Activated T-cell treated with anti-CD3 and anti-CD28 coated beads, Interleukin-2, amount 50 U/mL, for 48 hours (primary cell): ENCODE data around the gene DOCK8.
"Not testable (repeated sequence)": the region's sequence is repeated elsewhere in the genome, so short reads cannot be mapped to it uniquely, and the experiment has no call there.

ENCODE experiments used
- DNase-seq, 2 experiments: peaks; one replicate each; pipeline ENCODE4 v3.0.0-alpha.2; 2020

Gene DOCK8

DNA sequence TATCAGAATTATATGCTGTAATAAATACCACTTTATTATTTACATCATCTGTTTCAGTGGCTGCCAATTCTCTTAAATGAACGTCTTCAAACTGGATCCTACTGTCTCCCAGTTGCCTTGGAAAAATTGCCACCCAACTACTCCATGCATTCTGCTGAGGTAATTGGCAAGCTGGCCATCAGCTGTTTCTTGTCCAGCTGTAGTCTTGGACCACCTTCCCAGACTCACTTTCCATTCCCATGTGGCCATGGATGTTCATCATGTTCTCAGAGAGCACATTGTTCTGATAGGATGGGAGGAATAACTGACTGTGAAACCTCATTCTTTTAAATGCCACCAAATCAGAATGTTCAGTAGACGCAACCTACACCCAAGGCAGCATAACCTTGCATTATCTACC, 157.5 kb downstream of the DOCK8 start:
- DNase-seq: no peak

DNA sequence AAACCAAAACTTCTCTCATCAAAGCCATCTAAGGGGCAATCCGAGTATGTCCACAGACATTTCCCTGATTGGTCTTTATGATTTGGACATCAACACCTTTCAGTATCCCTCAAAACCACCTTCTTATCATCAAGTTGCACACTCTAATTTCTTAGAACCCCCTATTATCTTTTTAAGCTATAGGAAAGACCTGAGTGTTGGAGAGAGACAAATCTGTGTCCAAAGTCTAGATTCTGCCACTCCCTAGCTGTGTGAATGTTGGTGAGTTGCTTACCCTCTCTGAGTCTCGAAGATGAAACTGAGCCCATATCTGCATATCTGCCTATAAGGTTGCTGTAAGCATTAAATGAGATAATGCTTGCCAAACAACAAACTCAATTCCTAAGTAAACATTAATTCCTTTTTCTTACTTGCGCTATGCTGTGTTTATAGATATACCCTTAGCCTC, 159.1 kb downstream of the DOCK8 start:
- no peak for DNase-seq

DNA sequence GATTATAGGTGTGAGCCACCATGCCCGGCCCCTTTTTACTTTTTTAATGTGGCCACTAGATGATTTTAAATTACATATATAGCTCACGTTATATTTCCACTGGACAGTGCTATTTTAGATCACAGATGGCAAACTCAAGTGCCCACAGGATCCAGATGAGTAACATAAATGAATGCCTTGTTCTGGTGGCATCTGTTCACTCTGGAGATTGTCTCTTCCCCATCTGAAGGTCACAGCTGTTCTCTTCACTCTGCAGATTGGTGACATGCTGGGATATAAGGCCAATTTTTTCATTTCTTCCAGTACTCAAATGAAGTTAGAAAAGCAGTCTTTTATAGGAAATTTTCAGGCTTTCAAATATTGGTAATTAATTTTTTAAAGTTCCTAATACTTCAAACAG, 160.1 kb downstream of the DOCK8 start:
- no peak for DNase-seq

DNA sequence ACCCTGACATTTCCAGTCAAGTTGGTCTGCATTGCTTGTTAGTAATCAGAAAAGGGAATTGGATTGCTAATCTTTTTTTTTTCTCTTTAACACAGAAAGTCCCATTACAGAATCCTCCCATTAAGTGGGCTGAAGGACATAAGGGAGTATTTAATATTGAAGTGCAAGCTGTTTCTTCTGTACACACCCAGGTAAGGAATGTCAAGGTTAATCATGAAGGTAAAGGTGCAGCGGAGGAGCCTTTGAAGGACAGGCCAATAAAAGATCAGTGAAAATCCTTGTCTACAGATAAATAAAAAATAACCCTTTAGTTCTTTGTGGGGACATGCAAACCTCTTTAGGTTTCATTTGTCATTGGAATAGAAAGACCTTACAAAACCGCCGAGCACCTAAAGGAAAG, 161.4 kb downstream of the DOCK8 start:
- no peak for DNase-seq

DNA sequence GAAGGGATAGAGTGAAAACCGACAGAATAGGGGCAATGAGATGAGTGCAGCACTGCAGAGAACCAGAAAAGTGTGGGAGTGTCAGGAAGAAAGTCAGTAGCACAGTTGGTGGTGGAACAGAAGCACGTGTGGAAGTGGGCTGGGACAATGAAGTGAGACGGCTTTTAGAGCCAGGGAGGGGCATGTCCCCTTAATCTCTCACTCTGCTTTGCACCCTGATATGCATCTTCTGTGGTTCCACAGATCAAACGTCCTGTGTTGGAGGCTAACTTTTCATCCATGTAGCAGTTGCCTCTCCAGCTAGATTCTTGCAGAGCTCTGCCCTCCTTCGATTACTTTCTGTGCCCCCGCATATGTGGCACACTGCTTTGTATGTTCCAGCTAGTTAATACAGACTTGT, 163.6 kb downstream of the DOCK8 start:
- no peak for DNase-seq

DNA sequence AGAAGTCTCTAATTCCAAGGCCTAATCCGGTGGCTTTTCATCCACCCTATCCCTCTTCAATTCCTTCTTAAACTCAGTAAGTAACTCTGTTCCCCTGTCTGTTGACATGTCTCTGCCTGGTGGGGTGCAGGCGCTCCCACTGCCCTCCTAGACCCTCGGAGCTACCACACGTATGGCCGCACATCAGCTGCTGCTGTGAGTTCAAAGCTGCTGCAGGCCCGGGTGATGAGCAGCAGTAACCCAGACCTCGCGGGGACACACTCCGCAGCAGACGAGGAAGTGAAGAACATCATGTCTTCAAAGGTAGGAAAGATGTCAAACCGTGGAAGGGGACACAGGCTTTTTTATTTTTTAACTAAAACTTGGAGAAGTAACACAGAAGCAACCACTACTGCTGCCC, 167.7 kb downstream of the DOCK8 start:
- DNase-seq: no peak

DNA sequence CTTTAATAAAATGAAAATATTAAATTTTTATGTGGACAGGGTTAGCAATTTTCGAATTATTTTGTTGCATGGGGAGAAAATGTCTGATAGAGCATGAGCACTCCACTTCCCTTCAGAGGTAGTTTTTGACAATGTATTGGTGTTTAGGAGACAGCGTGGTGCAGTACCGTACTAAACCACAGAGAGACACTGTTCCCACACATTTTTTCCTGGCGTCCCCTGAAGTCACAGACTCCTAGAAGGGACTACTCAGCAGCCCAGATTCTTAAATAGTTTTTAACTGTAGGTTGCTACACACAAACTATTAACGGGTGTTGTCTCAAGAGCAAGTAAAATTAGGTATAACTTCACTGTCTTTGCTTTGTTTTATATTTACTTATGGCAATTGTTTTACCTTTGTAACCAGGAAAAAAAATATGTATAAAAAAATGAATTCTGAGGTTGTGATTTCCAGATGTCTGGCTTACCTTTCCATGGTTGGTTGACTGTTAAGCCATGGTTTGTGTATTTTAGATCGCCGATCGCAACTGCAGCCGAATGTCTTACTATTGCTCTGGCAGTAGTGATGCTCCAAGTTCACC, 171.2 kb downstream of the DOCK8 start:
- DNase-seq: peak in 1 of 2 experiments; percentile 25

DNA sequence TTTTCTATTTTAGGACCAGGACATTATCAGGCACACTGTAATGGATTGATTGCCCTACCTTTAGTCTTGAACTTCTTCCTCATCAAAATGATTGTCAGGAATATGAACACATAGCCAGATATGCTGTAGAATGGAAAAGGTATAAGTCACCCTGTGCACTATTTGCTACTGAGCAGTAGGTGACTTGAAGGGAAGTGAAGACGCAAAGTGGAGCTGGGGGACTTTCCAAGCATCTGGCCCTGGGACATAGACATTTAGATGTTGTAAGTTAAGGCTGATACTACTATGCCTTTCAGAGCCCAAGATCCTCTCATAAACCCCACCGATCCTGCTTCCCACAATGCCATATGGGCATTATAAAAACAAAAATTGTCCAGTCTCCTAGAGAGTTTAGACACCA, 174.5 kb downstream of the DOCK8 start:
- DNase-seq: no peak

DNA sequence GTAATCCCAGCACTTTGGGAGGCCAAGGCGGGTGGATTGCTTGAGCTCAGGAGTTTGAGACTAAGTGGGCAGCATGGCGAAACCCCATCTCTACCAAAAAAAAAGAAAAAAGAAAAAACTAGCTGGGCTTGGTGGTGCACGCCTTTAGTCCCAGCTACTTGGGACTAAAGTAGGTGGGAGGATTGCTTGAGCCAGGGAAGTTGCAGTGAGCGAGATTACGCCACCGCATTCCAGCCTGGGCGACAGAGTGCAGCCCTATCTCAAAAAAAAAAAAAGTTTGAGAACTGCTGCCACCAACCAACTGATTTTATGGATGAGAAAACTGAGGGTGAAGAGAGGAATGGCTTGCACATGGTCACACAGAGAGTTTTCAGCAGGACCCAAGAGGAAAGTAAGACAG, 175.1 kb downstream of the DOCK8 start:
- DNase-seq: no peak

DNA sequence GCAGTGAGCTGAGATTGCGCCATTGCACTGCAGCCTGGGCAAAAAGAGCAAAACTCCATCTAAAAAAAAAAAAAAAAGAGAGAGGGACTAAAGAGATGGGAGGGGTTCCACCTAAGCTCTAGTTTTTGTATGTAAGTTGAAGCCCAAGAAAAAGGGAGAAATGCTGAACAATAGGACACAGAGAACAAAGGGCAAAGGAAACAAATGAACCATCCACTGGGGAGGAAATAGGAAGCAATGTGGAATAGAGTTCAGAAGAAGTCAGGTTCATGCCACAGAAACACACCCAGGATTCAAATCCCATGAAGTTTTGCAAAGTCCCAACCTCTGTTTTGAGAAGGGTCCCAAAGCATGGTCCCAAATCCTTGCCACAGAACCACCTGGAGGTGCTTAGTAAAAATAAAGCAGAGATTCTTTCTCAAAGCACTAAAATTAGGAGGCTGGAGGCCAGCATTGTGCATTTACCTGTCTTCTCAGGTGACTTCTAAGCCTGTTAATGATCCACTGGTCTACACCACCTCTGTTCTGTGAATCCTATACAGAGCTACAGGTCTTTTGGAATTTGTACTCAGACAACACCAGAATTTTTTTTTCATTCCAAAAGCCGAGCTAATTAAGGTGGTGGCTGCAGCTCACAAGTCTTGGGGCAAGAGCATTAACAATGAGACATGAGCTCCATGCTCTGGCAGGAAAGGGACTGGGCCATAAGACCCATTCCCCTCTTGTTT, 177.6 kb downstream of the DOCK8 start:
- DNase-seq: no peak

DNA sequence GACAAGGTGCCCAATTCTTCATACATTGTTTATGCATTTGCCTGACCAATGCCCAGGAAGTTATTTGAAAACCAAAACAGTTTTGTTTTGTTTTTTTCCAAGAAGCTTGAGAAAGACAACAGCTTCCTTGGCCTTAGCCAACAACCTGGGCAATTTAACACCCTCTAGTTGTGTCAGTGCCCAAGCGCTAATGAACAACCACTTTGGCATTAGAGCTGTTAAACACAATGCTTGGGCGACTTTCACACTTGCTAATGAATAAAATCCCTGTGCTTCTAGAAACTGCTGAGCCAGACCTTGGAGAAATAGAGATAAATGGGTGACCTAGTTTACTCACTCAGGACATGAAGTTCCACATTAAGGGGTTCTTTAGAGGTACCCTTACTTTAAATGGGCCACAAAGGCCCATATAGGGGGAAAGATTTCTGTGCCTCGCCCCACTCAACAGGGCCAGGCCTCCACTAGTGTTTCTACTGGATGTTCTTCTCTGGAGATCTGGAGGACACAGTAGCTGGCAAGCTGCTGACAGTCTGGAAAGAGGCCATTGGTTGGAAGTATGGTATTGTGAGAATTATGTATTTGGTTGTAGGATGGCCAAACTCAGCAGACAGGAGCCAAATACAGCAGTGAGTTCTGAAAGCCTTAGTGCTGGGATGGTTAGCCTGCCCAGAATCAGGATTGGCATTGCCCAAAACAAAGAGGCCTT, 179.8 kb downstream of the DOCK8 start:
- DNase-seq: no peak

DNA sequence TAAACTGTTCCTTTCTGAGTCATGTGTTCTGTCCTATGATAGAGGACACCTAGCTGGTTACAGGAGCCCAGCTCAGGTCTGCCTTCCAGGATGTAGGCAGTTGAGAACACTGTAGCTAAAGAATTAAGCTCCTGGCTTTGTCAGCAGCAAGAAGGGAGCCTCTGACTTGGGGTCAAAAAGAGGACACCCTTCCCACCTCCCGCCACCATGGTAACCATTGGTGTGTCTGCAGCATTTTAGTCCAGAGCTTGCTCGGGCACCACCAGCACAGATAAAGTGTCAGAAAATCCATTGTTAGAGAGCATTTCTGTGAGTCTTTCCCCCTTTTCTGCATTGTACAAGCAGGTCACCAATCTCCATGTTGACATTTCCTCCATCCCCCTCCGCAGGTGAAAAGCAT, 181.7 kb downstream of the DOCK8 start:
- DNase-seq: no peak

DNA sequence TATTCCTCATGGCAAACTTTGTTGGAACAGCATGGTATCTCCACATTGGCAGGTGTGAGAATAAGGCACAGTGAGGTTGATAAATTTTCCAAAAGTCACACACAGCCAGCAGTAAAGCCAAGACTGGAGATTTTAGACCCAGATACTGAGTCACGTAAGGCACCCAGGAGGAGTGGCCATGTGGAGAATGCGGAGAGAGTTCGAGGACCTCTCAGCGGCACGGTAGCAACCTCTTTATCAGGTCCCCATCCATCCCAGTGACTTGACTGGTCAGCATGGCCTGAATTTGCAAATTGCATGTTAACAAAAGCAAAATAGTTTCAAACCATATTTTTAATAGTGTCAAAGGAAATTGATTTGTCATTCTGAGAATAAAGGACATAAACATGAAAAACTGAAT, 183.4 kb downstream of the DOCK8 start:
- no peak for DNase-seq

DNA sequence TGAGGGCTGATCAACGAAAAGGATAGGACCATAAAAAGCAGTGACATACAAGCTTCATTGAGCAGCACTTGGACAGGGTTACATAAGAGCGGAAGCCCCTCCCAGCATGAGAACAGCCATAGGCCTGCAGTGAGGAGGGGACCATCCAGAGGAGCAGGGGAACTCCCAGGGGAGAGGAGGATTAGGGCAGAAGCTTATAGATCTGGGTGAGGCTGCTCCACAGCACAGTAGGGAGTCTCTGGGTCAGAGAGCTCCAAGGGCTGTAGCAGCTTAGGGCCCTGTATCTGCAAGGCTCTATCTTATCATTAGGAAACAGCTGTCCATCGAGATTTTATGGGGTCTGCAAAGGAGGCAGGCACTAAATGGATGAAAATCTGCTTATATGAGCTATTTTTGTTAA, 186.6 kb downstream of the DOCK8 start:
- DNase-seq: no peak

DNA sequence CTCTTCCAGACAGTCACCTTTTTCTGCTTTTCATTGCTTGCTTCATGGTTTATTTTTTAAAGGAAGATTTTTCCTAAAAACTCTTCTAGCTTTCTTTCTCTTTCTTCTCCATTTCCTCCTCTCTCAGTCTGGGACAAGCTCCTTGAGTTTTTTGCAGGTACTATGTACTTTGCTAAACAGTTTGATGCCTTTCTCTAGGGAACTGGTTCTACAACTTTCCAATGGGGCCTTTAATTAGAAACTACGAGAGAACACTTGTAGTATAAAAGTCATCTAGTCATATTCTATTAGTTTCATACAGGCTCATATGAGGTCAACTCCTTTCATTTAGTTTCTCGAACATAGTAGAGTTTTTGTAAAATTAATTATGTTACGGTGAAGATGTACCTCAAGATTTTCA, 189.6 kb downstream of the DOCK8 start:
- no peak for DNase-seq

DNA sequence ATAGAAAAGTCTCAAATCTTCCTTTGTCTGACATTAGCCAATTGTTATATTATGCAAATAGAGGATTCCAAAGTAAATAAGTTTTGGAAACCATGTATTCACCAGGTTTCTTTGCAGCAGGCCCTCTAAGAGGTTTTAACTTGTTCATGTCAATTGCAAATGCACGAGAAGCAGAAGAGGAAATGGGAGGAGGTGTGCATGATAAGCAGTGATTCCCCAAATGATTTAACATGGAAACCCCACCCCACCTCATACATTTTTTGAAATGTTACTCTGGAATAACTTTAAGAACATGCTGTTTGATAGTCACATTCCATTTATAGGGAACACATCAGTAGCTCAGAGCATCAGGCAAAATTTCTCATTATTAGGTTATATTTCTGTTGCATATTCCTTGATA, 190.7 kb downstream of the DOCK8 start:
- no peak for DNase-seq

DNA sequence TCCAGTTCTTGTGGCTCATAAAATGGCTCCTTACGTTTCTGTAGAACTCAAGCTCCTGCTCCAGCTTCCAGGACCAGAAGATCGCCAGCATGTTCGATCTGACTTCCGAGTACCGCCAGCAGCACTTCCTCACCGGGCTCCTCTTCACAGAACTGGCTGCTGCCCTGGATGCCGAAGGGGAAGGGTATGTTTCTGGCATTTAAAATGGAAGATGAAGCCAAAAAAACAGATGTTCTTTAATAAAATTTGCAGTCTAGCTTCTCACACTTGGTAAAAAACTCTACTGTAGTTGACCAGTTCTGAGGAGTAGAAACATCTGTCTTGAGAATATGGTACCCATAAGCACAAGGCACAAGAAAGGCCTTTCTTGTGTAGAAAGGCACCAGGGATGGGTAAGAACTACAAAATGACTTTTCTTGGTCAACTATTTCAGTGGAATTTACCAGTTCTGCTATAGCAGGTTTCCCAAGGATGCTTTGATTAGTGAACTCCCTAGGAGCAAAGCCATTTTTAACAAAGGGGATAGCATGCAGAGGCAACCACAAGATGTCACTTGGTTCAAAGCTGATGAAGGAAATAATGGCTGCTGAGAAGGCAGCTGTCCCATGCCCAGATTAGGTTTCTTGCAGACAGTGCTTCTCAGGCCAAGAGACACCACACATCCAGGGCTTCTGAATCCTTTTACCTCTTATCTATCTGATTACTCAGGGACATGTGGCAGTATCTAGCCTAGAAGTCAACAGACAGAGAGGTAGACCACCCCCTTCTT, 192.4 kb downstream of the DOCK8 start:
- DNase-seq: no peak

DNA sequence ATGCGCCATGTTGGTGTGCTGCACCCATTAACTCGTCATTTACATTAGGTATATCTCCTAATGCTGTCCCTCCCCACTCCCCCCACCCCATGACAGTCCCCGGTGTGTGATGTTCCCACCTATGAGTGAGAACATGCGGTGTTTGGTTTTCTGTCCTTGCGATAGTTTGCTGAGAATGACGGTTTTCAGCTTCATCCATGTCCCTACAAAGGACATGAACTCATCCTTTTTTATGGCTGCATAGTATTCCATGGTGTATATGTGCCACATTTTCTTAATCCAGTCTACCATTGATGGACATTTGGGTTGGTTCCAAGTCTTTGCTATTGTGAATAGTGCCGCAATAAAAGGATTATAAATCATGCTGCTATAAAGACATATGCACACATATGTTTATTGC, 195.0 kb downstream of the DOCK8 start:
- not testable (repeated sequence) for DNase-seq

DNA sequence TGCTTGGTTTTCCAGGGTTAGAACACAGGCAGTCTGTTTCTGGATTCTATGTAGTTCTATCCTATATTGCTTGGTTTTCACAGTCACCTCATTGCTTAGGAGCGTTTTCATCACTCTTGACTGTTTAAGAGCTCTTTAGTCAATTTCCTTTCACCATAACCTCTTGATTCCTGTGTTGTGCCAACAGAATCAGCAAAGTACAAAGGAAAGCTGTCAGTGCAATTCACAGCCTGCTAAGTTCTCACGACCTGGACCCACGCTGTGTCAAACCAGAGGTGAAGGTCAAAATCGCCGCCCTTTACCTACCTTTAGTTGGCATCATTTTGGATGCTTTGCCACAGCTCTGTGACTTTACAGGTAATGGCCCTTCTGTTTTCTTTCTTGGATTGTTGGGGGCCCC, 199.9 kb downstream of the DOCK8 start:
- no peak for DNase-seq

DNA sequence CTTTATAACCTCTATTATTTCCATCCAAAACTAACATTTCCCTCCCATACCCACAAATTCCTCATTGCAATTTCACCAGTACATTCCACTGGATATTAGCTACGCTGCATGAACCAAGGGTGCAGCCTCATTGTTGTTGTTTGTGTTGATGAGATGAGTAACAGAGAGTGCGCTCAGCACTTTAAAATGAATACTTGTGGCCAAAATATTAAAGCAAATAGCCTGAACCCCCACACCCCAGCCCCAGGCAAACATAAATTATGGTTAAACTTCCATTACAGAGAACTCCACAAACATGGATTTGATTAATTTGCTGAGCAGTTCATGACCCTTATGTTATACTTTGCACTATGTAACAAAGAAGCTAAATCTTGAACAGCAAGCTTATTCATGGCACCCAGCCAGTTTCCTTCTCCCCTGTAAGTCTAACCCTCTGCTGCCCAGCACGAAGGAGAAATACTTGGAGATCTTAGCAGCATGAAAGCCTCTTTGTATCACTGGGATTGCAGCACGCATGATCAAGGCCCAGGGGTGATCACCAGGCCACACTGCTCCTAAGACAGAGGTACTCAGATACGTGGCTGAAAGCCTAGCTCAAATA, 205.0 kb downstream of the DOCK8 start:
- no peak for DNase-seq

DNA sequence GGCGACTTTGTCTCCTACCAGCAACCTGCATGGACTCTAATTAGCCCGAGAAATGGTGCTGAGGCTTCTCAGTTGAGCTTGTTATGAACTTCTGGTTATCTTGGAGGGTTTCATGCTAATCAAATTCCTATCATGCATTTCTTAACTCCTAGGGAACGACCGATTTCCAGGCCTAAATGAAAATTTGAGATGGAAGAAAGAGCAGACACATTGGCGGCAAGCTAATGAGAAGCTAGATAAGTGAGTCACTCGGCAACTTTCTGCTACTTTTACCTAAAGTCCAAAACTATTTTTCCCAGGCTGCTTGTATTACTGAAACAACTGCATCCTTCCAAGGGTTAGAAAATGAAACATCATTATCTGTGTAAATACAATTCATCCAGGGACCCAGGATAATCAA, 207.2 kb downstream of the DOCK8 start:
- DNase-seq: no peak

DNA sequence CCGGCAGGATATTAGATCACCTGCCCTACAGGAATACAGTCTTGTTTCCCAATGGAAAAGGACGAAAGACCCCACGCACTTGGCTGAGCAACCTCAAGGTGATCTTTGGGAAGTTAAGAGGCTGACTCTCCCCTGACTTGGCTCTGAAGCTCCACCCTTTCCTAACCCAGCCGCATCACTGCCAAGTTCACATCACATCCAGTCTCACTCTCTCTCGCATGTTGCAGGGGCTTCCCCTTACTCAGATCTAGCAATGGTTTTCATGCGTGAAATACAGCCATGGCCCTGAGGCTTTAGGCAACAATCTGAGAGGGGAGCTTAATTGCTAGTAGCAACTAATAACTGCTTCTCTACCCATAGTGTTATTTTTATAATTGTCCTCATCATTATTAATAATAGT, 211.6 kb downstream of the DOCK8 start:
- no peak for DNase-seq

DNA sequence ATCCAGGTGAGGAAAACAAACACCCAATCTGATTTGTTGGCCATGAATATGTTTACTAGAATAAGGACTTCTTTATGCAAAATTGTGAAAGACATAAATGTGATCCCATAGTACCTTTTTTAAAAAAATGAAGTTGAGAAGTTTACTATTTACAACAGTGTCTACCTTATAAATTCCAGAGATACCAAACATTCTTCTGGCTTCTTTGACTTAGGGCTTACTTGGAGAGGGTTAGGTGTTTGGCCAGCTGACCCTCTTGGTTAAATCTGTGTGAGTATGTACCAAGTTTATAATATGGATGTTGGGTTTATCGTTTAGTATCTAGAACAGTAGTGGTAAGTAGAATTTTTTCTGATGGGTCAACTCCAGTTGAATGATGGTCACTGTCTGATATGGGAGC, 212.3 kb downstream of the DOCK8 start:
- no peak for DNase-seq
